Measurements from ENCODE around the gene ZNF77. TPM values are rescaled to one million over a fixed set of nuclear protein-coding genes. Genes with fewer than 3 reads are reported as not detected.
A peak's percentile ranks its signal among the peaks of the same experiment; 100 is the strongest.

The ZNF77 gene
- total RNA-seq, 2 donors from 2014 or later: 3.1 to 3.3 TPM

- Histone ChIP-seq H3K9ac (ENCODE audit: low read depth in 2 of 2, low read length in 2 of 2) (no peak overlapping the region), H3K27ac (no peak overlapping the region), H3K4me3 (no peak overlapping the region), H3K36me3 (no peaks in the 10 kb centered on the region), H3K9me3 (no peaks in the 10 kb centered on the region), H3K4me1 (no peaks in the 10 kb centered on the region), H3K27me3 (no peaks in the 10 kb centered on the region)
- TF ChIP-seq CTCF (IDR thresholded peaks at IDR 0.05): no peak
- intact Hi-C loops (cut with DNase I): no loop called here
- DNase-seq: no peak
Measured at GRCh38 chr19:2987797-2988196, 43.0 kb upstream of the ZNF77 start.

- Histone ChIP-seq H3K4me1 (no peaks in the 10 kb centered on the region), H3K9me3 (no peaks in the 10 kb centered on the region), H3K27ac (no peak overlapping the region), H3K36me3 (no peaks in the 10 kb centered on the region), H3K27me3 (no peaks in the 10 kb centered on the region), H3K9ac (ENCODE audit: low read depth in 2 of 2, low read length in 2 of 2) (no peak overlapping the region), H3K4me3 (no peak overlapping the region)
- intact Hi-C loops (cut with DNase I): no loop called here
- no peak for DNase-seq
- TF ChIP-seq CTCF (IDR thresholded peaks at IDR 0.05): no peak
Measured at GRCh38 chr19:2986951-2987524, 42.3 kb upstream of the ZNF77 start.

GRCh38 chr19:2984215-2984528 lies 39.4 kb upstream of the ZNF77 start:
- no peaks in the 10 kb centered on the region for H3K27me3 ChIP-seq
- no peaks in the 10 kb centered on the region for H3K36me3 ChIP-seq
- intact Hi-C loops (cut with DNase I): no loop called here
- no peak for DNase-seq
- no peak for TF ChIP-seq CTCF (IDR thresholded peaks at IDR 0.05)
- no peaks in the 10 kb centered on the region for H3K4me1 ChIP-seq
- no peaks in the 10 kb centered on the region for H3K9me3 ChIP-seq
- H3K4me3 ChIP-seq: no peak overlapping the region
- H3K27ac ChIP-seq: no peak overlapping the region
- H3K9ac ChIP-seq (ENCODE audit: low read depth in 2 of 2, low read length in 2 of 2): no peak overlapping the region

GRCh38 chr19:2983351-2984214 lies 38.8 kb upstream of the ZNF77 start:
- peak; percentile 36 for DNase-seq
- Histone ChIP-seq H3K36me3 (no peaks in the 10 kb centered on the region), H3K9ac (ENCODE audit: low read depth in 2 of 2, low read length in 2 of 2) (peak overlapping the region in 1 of 2 donors; percentile 34), H3K4me1 (no peaks in the 10 kb centered on the region), H3K27me3 (no peaks in the 10 kb centered on the region), H3K9me3 (no peaks in the 10 kb centered on the region), H3K4me3 (no peak overlapping the region), H3K27ac (no peak overlapping the region)
- intact Hi-C loops (cut with DNase I): no loop called here
- TF ChIP-seq CTCF (IDR thresholded peaks at IDR 0.05): no peak

- intact Hi-C loops (cut with DNase I): no loop called here
- Histone ChIP-seq H3K4me1 (no peaks in the 10 kb centered on the region), H3K4me3 (no peak overlapping the region), H3K27me3 (no peaks in the 10 kb centered on the region), H3K27ac (no peak overlapping the region), H3K9ac (ENCODE audit: low read depth in 2 of 2, low read length in 2 of 2) (no peak overlapping the region), H3K9me3 (no peaks in the 10 kb centered on the region), H3K36me3 (no peaks in the 10 kb centered on the region)
- no peak for TF ChIP-seq CTCF (IDR thresholded peaks at IDR 0.05)
- peak; percentile 68 for DNase-seq
Measured at GRCh38 chr19:2982983-2983350, 38.2 kb upstream of the ZNF77 start.

Measured in colonic mucosa (tissue), 4 donors.